ENCODE results near the gene APC2.
A peak's percentile ranks its signal among the peaks of the same experiment; 100 is the strongest.

APC2 gene

GRCh38 chr19:1407528-1408299, 42.2 kb upstream of the APC2 start, which contains the start of gene DAZAP1:
Gene DAZAP1 (plus strand): TSS chr19:1407586. CDS start chr19:1407774, 188 bp downstream.
- peaks cover 31% of the 10 kb centered on the region for H3K4me1 ChIP-seq (ENCODE audit: low read length)
- peak within 1 kb of the TSS; percentile 98 for H3K4me2 ChIP-seq (ENCODE audit: low read length)
- peak within 1 kb of the TSS; percentile 95 for H3K4me3 ChIP-seq (ENCODE audit: low read length)
- peak within 1 kb of the TSS; percentile 39; the same call in 1 of the 2 replicates for H2AFZ ChIP-seq (ENCODE audit: low read depth, low read length)
- H3K27ac ChIP-seq (ENCODE audit: low read length) = peak within 1 kb of the TSS; percentile 85
- TF ChIP-seq CTCF (IDR thresholded peaks at IDR 0.05; ENCODE audit: low read depth, low read length) = no peak
- TF ChIP-seq EZH2phosphoT487 (IDR thresholded peaks at IDR 0.05; ENCODE audit: low read depth) = no peak
- peaks cover 42% of the 10 kb centered on the region for H4K20me1 ChIP-seq (ENCODE audit: insufficient read depth, low read length)
- H3K9me3 ChIP-seq (ENCODE audit: insufficient read depth, low read length) = no peaks in the 10 kb centered on the region
- H3K27me3 ChIP-seq (ENCODE audit: low read depth, low read length) = 0 out of 2 replicates have a peak, but pooled peaks cover 2% of the 10 kb centered on the region
- peak within 1 kb of the TSS; percentile 100 for H3K9ac ChIP-seq (ENCODE audit: low read length)
- peaks cover 53% of the 10 kb centered on the region for H3K79me2 ChIP-seq (ENCODE audit: low read length)
- H3K36me3 ChIP-seq (replicated peaks; ENCODE audit: low read depth, low read length) = peaks cover 38% of the 10 kb centered on the region

GRCh38 chr19:1408300-1409203, 41.4 kb upstream of the APC2 start:
- H3K36me3 ChIP-seq (replicated peaks; ENCODE audit: low read depth, low read length) = peaks cover 47% of the 10 kb centered on the region
- peaks cover 34% of the 10 kb centered on the region for H3K4me1 ChIP-seq (ENCODE audit: low read length)
- no peaks in the 10 kb centered on the region for H3K9me3 ChIP-seq (ENCODE audit: insufficient read depth, low read length)
- H3K4me2 ChIP-seq (ENCODE audit: low read length) = peak overlapping the region; percentile 98
- no peak overlapping the region for H2AFZ ChIP-seq (ENCODE audit: low read depth, low read length)
- H4K20me1 ChIP-seq (ENCODE audit: insufficient read depth, low read length) = peaks cover 51% of the 10 kb centered on the region
- H3K9ac ChIP-seq (ENCODE audit: low read length) = peak overlapping the region; percentile 100
- H3K4me3 ChIP-seq (ENCODE audit: low read length) = peak overlapping the region; percentile 95
- TF ChIP-seq EZH2phosphoT487 (IDR thresholded peaks at IDR 0.05; ENCODE audit: low read depth) (no peak), CTCF (IDR thresholded peaks at IDR 0.05; ENCODE audit: low read depth, low read length) (no peak)
- no peaks in the 10 kb centered on the region for H3K27me3 ChIP-seq (ENCODE audit: low read depth, low read length)
- H3K79me2 ChIP-seq (ENCODE audit: low read length) = peaks cover 62% of the 10 kb centered on the region
- H3K27ac ChIP-seq (ENCODE audit: low read length) = peak overlapping the region; percentile 85

GRCh38 chr19:1409204-1410005, 40.5 kb upstream of the APC2 start:
- TF ChIP-seq CTCF (IDR thresholded peaks at IDR 0.05; ENCODE audit: low read depth, low read length) = no peak
- no peak for TF ChIP-seq EZH2phosphoT487 (IDR thresholded peaks at IDR 0.05; ENCODE audit: low read depth)
- H3K27ac ChIP-seq (ENCODE audit: low read length) = peak overlapping the region; percentile 85
- no peaks in the 10 kb centered on the region for H3K9me3 ChIP-seq (ENCODE audit: insufficient read depth, low read length)
- peaks cover 53% of the 10 kb centered on the region for H3K36me3 ChIP-seq (replicated peaks; ENCODE audit: low read depth, low read length)
- H4K20me1 ChIP-seq (ENCODE audit: insufficient read depth, low read length) = peaks cover 59% of the 10 kb centered on the region
- H2AFZ ChIP-seq (ENCODE audit: low read depth, low read length) = no peak overlapping the region
- peaks cover 42% of the 10 kb centered on the region for H3K4me1 ChIP-seq (ENCODE audit: low read length)
- H3K79me2 ChIP-seq (ENCODE audit: low read length) = peaks cover 70% of the 10 kb centered on the region
- peak overlapping the region; percentile 100 for H3K9ac ChIP-seq (ENCODE audit: low read length)
- H3K4me2 ChIP-seq (ENCODE audit: low read length) = peak overlapping the region; percentile 98
- no peaks in the 10 kb centered on the region for H3K27me3 ChIP-seq (ENCODE audit: low read depth, low read length)
- H3K4me3 ChIP-seq (ENCODE audit: low read length) = peak overlapping the region; percentile 95
